H54 (cell line): Measurements from ENCODE around the gene PSMA7.

Experiments
- DNase-seq: peaks from one replicate; pipeline ENCODE4 v3.0.0; 2011; ENCODE audit warnings: low spot score, mixed read lengths; ENCODE audit not compliant: insufficient read length
- FAIRE-seq: peaks from 3 replicates; lab custom pipeline; 2011; peaks lifted over from hg19 to GRCh38; lab: Jason Lieb, UNC
- POLR2A ChIP-seq: IDR thresholded peaks from 2 replicates; pipeline ENCODE4 v1.6.1; 2011; ENCODE audit warnings: low read depth, mild to moderate bottlenecking, low read length

PSMA7 gene

DNA sequence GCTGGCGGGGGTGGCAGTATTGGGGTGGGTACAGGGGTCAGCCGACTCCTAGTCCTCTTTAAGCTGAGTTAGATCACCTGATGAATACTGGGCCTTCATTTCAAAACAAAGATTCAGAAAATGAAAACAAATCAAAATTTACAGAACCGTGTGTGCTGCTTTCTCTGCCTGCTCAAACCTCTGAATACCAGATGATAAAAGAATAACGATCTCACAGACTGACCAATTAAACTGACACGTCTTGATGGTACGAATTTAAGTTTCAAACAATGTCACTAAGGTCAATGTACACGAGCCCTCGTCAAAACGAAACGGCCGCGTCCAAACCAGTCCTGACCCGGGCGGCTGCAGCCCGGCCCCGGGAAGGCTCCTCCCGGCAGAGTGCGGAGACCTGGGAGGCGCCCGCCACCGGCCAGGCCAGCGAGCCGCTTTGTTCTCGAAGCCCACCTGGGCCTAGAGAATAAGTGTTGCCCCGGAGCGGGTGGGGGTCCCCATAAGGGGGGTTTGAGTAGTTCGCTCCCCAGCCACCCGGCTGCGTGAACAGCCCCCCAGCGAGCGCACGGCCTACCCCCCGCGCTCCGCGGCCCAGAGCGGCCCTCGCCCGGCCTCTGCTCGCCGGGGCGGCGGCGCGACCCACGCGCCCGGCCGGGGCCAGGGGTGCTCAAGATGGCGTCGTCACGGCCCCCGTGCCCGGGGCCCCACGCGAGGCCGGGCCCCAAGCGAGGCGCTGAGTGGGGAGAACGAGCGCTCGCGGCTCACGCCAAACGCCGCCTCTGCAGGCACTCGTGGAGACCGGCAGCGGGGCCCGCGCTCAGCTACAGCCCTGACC is 728 bp downstream of the PSMA7 start:
- no peak for FAIRE-seq
- TF ChIP-seq POLR2A, result no peak
- DNase-seq, result no peak

- TF ChIP-seq POLR2A, result no peak
- FAIRE-seq, result no peak
- no peak for DNase-seq
These were observed 1.6 kb downstream of the PSMA7 start for GRCh38 chr20:62141397-62142251.

DNA sequence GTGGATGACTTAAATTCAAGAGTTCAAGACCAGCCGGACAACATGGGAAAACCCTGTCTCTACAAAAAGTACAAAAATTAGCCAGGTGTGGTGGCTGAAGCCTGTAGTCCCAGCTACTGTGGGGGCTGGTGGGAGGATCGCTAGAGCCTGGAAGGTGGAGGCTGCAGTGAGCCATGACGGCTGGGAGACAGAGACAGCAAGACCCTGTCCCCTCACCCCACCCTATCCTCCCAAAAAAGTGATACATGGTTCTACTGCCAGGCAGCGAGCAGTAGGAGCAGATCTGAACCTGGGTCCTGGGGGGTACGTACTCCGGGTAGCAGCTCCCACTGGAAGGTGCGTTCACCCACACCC is 2.2 kb downstream of the PSMA7 start:
- TF ChIP-seq POLR2A, result no peak
- no peak for DNase-seq
- no peak for FAIRE-seq

GRCh38 chr20:62139636-62140035 is 3.6 kb downstream of the PSMA7 start:
- no peak for DNase-seq
- FAIRE-seq, result no peak
- no peak for TF ChIP-seq POLR2A

DNA sequence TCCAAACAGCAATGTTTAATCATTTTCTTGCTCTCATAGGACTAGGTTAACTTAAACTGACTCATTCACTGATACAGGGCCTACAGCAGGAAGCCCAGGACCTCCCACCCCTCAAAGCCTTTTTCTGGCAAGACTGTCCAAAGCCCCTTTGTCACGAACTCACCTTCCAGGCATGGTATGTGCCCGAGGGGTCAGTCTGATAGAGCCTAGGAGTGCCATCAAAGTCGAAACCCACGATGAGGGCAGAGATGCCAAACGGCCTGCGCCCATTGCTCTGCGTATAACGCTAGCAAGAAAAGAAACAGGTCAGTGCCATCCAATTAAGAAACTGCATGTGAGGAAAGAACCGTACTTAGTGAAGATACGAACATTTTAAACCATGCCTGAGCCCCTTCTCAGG is 4.3 kb downstream of the PSMA7 start:
- FAIRE-seq (no peak), DNase-seq (no peak)

DNA sequence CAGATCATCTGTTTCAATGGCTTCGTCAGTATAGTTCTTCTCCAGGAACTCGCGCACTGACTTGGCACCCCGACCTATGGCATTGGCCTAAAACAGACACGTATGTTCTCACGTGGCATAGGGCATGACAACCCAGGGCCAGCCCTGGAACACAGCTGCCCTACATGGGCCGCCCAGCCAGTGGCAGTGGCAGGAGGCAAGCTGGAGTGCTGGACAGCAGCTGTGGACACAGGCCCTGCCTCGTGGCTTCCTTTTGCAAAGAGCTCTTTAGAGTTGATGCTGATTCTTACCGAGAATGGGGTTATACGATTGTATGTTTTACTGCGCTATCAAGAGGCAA is 5.0 kb downstream of the PSMA7 start:
- TF ChIP-seq POLR2A, result no peak
- FAIRE-seq, result no peak
- no peak for DNase-seq

More for the DNA sequence above, 4.3 kb downstream of the PSMA7 start:
- TF ChIP-seq POLR2A, result no peak

DNA sequence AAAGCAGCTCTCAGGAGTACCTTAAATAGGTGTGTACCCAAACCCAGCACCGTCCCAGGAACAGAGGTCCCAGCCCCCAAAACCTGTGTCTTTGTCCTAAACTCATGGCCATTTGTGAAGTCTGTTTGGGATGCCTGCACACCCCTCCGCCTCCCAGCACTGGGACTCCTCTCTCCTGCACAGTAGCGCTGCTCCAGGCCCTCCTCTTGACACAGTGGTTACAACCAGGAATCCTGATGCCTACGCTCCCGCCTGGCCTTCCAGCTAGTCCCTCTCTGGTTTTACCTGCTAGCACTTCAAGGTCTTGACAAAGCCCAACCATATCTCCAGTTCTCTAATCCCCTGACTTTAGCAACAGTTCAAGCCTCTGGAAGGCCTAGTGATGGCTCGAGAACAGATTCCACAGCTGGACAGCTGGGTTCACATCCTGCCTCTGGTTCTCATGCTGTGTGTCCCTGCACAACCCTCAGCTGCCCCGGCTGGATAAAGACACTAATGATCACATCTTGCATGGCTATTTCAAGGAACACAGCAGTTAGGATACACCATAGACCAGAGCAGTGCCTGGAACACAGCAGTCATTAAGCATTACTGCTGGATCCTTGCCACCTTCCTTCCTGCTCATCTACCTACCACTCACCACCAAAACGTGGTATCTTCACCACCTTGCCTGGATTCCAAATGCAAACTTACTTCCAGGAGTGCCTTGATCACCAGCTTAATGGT is 5.6 kb downstream of the PSMA7 start:
- FAIRE-seq, result no peak

DNA sequence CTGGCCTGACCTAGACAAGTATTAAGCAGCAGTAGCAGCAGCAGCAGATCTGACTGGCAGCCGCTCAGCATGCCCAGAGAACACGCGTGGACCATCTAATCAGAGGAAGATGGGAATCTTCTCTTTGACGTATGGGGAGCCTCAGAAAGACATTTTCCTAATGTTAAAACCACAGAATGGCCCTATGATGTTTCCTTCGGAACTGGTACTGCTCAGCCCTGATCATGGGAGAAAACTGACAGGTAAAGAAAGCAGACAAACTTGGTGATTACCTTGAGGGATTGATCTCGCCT is 6.2 kb downstream of the PSMA7 start:
- no peak for TF ChIP-seq POLR2A
- FAIRE-seq (no peak), DNase-seq (no peak)

More for the DNA sequence above, 5.6 kb downstream of the PSMA7 start:
- no peak for TF ChIP-seq POLR2A
- no peak for DNase-seq

- no peak for TF ChIP-seq POLR2A
- no peak for DNase-seq
- FAIRE-seq, result no peak
These were observed 6.7 kb downstream of the PSMA7 start for GRCh38 chr20:62136283-62137091.

DNA sequence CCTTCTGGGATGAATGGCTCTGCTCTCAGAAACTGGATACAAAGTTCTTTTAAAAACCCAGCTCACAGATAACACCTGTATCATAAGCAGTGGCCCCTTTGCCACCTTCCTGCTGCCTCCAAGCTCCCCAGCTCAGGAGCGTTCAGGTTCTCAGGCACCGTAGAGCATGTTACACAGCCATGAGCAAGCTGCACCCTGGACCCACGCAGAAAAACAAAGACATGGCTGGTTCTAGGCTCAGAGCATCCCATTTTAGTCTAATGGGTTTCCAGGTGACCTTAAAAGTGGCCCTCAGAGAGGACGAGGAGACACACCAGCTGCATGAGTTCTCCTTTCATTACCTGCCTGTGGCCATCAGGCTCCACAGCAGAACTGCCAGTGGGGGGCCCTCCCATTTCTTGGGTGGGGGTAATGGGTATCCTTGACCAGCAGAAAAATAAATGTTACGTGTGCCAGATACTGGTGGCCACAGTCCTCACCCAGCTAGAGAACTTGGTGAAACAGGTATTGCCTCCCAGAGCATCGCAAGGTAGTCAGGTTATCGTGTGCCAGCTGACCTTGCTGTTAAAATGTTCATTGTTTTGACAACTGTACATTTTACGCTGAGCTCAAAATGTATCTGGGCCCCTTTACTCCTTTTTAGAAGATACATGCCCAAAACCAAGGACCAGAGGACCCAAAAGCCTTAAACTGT is 7.5 kb downstream of the PSMA7 start:
- TF ChIP-seq POLR2A, result no peak
- FAIRE-seq (no peak), DNase-seq (no peak)

- TF ChIP-seq POLR2A, result no peak
- DNase-seq (no peak), FAIRE-seq (no peak)
These were observed 8.4 kb downstream of the PSMA7 start for GRCh38 chr20:62134735-62135231.

GRCh38 chr20:62133864-62134263 is 9.3 kb downstream of the PSMA7 start:
- DNase-seq (no peak), FAIRE-seq (no peak)
- TF ChIP-seq POLR2A, result no peak
